ENCODE data around the gene FBN2.
"Not testable (repeated sequence)": the region's sequence is repeated elsewhere in the genome, so short reads cannot be mapped to it uniquely, and the experiment has no call there.

Gene FBN2

DNA sequence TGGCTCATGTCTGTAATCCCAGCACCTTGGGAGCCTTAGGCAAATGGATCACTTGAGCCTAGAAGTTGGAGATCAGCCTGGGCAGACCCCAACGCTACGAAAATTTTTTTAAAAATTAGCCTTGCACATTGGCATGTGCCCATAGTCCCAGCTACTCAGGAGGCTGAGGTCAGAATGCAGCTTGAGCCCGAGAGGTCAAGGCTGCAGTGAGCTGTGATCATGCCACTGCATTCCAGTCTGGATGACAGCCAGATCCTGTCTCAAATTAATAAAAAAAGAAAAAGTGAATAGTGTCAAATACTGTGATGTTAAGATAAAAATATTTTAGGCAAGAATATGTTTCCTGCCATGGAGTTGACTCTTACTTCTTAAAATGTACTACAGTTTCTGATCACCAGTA is 5.3 kb downstream of the FBN2 start:
- no peak for DNase-seq

DNA sequence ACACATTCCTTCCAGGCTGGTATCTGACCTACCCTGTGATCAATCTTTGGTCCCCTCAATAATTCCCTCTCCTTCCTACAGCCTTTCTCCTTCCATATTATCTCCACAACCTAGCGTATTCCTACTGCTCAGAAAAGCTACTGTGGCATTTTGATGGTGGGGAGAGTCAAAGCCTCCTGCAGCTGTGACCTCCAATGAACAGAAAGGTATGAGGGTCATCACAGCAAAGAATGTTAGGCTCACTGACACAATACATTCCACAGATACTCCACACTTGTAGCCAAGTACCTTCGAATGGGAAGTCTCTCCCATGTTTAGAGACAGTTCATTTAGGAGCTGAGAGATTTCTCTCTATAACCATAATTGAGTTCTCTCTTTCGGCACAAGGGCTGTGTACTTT is 5.9 kb downstream of the FBN2 start:
- no peak for DNase-seq

DNA sequence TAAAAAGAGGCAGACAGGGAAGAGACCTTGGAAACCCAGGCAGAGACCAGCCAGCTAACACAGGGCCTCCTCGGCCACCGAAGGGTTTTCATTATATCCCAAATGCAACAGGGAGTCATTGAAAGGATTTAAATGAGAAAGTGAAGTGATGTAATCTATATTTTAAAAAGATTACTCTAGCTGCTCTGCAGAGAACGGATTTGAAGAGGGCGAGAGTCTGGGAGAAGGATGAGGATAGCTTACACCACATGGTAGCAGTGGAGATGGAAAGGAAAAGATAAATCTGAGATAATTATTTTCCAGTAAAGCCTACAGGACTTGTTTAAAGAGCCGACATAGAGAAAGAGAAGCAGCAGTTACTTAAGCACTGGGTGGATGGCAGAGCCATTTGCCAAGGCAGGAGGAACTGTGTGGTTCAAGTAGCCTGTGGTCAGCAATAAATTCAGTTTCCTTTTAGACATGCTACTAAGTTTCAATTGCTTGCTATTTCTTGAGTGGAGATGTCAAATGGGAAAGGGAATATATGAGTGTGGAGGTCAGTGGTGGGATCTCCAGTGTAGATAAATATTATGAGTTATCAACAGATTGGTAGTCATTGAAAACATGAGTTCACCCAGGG is 9.3 kb downstream of the FBN2 start:
- DNase-seq: no peak

DNA sequence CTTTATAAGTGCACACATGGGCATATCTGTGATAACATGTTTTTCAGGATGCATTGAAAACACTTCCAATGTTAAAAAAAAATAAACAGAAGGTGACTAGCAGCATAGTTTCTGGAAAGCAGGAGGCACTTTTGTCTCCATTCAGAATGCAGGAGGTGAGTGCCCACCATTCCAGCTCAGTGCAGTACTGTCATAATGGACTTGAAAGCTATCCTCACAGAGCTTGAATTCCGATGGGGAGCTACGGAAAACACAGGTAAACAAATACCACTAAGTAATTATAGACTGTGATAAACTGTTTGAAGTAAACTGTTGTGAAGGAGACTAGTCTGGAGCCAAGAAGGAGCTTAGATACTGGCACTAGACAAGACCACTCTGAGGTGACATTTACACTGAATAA is 9.9 kb downstream of the FBN2 start:
- DNase-seq: no peak

DNA sequence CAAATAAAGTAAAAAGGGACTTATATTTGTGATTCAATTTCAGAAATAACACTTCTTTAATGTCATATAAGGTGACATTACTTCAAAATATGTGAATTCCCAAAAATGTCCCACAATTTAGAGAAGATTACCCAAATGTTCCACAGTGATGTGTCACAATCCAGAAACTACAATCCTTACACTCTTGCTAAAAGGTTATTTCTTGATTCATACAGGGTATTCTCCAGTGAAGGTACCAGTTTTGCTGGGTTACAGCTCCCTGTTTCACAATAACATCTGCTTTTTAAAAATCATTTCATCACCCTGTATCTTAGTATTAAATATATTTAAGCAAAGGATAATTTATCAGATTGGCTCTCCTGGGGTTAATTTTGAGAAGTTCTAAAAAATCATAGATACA is 11.0 kb downstream of the FBN2 start:
- no peak for DNase-seq

DNA sequence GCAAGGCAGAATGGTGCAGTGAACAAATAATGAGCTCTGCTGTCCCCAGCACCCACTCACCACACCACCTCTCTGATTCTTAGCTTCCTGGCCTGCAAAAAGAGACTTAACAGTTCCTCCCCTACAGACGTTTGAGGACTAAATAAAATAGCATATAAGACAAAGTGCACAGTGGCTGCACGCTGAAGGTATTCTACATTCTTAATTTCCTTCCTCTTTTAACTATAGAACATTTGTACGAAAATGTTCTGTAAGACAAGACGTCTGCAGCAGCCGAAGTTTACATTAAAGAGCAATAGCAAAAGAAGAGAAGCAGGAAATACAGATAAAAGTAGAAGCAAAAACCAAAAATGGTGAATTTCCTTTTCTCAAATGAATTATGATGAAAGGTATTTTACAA is 15.7 kb downstream of the FBN2 start:
- DNase-seq: no peak

DNA sequence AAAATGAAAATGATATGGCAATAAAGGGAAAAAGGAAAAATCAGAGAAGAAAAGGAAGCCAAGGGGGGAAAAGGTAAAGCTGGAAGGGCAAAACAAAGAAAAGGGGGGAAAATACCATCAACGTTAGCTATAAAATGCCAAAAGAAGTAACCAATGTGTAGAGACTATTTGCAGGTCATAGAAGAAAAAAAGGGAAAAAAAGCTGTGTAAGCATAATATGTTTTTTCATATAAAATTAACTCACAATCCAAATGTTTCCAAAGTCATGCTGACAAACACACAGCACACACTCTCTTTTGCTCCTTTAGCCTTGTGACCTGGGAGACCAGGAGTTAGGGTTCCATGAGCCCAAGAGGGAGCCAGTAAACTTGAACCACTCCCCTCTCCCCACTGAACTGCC is 18.2 kb downstream of the FBN2 start:
- no peak for DNase-seq

DNA sequence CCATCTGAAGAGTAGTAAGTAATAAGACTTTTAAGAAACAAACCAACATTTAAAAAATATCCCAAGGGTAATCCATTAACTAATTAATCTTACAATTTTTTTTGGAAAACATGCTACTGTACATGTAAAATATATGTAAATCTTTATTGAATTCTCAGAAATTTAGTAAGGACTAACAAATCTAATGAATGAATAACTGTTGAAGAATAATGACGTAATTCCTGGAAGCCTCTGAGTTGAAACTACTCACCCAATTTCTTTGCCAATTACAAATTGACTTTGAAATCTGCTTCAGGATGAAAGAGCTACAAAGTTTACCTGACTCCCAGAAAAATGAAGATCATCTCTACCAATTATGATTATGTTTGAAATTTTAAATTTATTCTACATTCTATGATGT is 21.1 kb downstream of the FBN2 start:
- DNase-seq: no peak

DNA sequence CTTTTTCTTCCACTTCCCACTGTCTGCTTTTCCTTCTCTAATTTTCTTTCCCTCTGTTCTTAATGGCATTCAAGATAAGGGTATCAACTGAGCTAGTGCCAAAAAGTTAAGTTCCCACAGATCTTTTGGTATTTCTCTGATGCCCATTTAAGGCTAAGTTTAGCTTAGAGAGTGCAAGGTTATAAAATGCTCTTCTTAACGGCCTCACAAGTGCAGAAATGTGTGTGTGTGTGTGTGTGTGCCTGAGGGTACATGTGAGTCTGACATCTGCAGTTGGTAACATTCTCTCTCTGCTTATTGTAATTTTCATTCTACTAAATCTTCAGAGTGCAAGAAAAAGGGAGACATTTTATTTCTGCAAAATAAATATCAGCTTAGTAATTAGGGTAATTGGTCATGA is 24.2 kb downstream of the FBN2 start:
- DNase-seq: no peak

DNA sequence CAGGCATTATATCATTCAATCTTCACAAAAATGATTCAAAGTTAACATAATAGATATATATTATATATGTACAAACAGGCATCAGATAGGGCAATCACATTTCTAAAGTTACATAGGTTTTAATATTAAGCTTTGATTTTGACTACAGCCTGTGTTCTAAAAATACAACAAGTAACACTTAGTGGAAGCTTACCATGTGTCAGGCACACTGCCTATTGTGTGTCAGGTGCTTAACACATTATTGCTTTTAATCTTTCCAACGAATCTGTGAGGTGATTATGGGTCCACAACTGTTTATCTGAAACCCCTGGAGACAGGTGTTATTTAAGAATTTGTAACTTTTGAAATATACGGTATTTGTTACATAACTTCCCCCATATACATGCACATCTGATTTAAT is 25.2 kb downstream of the FBN2 start:
- no peak for DNase-seq

DNA sequence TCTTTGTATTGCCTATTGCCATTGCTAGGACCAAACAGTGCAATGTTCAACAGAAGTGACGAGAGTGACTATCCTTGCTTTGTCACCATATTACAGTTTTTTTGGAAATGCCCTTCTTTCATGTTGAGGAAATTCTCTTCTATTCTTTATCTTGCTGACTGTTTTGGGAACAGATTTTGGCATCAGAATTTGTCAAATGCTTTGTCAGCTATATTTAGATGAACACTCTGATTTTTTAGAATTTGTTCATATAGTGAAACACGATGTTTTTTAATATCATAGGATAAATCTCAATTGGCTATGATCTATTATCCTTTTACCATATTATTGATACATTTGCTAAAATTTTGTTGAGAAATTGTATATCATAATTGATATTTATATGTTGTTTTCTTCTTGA is 31.4 kb downstream of the FBN2 start:
- DNase-seq: no peak

DNA sequence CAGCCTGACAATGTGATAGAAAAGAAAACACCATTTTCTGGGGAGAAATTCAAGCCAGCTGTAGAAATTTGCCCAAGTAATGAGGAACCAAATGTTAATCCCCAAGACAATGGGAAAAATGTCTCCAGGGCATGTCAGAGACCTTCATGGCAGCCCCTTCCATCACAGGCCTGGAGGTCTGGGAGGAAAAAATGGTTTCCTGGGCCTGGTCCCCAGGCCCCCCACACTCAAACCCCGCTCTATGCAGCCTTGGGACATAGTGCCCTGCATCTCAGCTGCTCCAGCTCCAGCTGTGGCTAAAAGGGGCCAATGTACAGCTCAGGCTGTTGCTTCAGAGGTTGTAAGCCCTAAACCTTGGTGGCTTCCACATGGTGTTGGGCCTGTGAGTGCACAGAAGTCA is 34.3 kb downstream of the FBN2 start:
- DNase-seq: not testable (repeated sequence)

DNA sequence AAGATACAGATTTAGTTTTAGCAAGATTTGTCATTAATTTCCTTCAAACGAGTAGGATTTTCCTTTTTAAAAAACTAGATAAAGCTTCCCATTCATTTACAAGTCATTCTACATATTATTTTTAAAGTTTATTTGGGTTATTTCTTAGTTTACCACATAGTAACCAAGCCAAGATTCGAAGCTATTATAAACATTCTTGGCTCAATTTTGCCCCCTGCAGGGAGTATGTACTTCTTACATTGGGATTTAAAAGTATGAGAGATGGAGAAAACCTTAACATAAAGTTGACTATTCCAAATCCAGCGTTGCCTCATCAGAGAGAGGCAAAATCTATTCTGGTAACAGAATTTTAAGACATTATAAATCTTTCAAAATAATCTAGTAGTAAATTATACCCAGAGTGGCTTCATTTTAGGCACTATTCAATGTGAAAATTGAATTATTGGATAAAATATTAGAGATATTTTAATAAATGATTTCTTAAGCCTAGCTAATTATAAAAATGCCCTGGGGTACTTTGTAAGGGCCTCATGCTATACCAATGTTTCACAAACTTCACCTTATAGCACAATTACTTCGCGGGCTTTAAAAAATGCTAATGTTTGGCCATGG is 39.1 kb downstream of the FBN2 start:
- DNase-seq: no peak

DNA sequence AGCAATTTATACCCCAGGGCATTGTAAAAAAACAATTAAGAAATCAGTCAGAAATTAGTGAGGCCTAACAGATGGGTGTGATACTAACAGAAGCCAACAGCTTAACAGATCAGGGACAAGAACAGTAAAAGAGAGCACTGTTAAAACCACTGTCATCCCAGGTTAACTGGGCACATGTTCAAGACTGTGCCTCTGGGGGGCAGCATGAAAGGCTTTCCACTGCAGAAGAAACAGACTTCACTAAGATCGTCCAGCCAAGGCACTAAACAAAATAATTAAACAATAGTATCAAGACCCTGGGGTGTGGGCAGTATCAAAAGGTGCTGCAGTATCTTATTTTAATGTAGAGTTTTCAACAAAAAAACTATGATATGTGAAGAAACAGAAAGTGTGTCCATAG is 43.5 kb downstream of the FBN2 start:
- no peak for DNase-seq

DNA sequence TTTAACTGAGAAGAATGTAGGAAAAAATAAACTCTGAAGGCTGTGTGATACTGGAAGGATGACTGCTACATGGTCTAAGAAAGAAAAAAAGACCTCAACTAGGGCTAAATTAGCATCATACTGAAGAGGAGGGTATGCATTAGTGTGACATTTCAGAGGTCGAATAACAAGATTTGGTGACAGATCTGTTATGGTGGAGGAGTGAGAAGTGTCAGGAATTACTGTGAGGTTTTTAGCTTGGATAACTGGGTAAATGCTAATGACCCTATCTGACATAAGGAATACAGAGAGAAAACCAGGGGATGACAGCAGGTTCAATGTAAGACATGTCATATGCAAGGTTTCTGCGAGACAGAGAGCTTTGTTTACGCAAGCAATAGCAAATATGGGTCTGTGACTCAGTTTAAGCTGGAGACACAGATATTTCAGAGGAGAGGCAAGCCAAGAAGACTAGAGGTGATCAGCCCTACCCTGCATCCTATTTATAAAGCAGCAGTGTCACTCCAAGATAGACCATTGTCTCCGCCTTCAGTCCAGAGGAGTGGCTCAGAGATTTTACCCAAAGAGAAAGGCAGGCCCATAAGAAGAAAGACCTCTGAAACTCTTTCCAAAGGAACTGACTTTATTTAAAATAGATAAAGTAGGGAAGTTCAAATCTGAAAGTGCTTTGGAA is 44.3 kb downstream of the FBN2 start:
- no peak for DNase-seq

DNA sequence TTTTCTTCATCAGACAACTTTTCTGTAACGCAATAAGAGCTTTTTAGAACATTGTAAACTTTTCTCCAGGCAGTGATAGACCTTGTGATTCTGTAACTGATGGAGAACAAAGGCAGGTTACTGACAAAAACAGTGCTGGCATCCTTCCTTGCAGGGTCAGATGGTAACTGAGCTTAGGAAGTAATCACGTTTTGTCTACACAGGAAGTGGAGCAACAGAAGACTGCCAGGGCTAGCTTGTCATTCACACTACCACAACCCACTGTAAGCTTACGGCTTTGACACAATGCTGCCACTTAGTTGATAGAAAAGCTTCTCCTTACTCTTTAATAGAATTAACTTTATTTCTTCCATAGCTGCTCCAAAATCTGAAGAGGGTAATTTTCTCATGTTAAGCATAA is 46.8 kb downstream of the FBN2 start:
- DNase-seq: no peak

DNA sequence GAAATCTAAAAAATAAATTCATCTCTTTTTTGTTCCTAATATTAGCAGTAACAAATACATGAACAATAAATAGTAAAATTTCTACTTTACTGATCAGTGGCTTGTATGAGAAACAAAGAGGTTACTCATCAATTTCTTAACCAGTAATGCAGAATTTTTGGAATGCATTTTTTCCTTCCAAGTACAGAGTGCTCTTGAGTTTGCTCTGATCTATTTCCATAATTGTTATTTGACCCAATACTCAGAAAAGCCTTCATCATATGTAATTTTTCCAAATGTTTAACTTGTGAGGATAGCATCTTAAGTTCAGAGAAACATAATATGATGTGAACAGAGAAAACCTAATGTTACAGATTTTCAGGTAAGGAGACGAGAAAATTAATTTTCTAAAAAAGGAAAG is 47.3 kb downstream of the FBN2 start:
- DNase-seq: no peak

DNA sequence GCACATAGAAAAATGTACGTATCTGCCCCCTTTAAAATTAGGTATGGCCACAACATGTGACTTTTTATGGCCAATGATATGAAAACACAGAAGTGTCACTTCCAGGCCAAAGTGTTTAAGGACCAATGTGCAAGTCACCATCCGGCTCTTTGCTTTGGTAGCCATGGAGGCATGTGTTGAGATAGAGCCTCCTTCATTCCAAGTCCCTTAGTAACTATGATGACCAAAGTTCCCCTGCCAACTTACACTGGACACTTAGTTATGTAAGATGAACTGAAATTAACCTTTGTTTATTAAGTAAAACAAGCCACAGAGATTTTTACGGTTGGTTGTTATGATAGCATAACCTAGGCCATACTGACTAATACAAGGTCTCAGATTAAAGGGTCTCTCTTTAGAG is 51.0 kb downstream of the FBN2 start:
- no peak for DNase-seq

DNA sequence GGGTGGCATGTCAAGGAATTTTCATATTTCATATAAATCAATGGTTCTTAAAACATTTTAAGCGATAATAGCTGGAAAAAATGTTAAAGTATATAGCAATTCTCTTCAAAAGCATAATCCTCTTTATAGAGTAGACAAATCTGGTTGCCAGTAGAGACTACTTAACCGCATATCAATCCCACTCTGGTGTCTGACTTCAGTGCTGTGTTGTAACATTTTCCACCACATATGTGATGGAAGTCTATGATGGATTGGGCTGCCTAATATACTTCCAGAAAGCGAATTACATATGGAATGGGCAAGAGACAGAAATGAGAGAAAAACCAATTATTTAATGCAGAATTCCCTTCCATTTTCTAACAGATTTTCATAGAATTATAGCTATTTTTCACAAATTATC is 54.3 kb downstream of the FBN2 start:
- no peak for DNase-seq

DNA sequence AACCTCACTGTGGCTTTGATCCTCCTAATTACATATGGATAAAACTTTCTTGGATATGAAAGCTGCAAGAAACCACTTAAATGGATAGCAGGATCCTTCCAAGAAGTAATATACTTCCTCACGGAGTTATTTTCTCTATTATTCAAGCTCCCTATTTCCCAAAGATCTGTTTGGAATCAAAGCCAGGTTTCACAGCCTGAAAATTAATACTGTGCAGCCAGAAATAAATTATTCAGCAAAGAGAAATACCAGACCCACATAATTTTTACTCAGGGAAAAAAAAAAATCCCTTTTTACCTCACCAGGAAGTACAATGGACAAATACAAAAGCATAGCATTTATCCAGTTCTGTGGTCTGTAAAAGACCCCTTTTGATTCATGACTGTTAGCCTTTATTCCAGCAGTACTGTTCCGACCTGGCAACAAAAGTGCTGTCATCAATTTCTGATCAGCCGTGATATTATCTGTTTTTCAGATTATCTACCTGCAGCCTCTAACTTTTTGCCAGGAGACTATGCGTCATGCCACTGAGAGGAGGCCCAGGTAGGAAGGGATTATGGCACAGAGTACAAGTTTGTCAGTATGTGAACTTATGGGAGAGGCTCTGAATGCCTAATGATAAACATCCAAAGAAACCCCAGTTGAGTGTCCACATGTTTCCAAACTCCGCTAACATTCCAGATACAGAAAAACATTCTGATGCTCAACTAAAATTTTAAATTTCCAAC is 57.0 kb downstream of the FBN2 start:
- DNase-seq: no peak

DNA sequence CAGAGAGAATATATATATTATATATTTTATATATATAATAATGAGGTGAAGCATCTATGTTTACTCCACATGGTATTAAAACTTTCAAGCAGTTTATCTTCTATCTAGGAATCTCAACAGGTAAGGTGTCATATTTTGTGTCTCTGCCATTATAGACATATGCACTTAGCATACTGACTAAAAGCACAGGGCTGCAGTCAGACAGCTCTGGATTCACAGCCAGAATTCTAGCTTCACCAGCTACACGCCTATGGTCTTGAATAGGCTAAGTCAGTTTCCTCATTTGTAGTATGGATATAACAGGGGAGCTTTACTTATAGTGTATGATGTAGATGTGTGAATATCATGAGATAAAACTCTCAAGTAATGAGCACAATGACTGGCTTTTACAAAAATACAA is 57.9 kb downstream of the FBN2 start:
- no peak for DNase-seq

DNA sequence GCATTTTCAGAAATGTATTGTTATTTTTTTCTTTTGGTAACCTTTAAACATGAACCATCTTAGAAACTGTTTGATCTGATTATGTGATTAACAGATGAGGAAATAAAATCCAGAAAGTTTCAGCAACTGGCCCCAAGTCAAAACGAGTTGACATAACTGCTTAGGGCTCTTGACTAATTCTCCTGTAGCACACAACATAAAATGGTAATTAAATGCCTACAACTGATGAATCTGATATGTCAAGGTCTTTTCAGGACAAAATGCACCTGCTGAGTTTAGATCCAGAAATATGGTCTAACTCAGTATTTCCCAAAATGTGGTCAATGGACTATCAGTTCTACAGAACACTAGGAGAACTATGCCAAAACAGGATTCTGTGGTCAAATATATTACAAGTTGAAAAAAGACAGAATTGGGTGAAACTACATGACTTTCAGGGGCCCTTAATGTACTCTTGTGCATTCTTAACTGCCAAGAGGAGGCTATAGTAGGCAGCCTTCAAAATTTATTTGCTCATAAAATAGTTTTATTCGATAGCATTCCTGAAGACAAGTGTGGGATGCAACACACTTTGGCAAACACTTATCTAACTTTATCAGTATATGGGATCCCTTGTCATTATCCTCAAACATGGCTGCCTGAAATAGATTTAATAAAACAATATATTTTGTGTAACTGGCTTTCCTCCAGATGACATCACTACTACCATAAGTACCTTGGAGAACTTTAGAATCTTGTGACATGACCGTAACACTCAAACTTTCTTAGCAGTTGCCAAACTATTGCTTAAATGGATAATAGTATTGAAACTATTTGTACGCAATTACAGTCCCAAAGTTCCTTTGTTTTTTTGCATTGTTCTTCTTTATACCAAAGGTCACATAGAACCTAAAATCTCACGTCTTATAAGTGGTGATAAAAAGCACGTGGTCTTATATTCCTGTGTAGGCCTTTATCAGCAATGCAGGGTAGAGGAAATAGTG is 59.4 kb downstream of the FBN2 start:
- no peak for DNase-seq

DNA sequence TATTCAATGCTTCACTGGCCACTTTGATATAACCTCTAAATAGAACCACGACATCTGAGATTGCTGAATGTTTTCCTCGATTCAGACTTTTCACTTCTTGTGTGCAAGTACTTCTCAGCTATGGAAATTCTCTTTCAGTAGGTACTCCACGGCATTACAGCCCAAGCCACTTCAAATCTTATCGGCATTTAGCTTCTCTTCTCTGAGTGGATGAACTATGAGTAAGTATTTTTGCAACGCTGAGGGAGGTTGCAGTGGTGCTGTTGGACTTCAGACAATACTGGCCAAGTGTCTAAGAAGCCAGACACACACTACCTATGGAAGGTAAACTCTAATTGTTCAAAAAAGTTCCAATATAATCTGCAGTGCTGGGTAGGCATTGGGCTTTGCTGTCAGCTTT is 60.1 kb downstream of the FBN2 start:
- DNase-seq: no peak
